Measurements from ENCODE around the gene SP100.
"Not testable (repeated sequence)": the region's sequence is repeated elsewhere in the genome, so short reads cannot be mapped to it uniquely, and the experiment has no call there.

Gene SP100

DNA sequence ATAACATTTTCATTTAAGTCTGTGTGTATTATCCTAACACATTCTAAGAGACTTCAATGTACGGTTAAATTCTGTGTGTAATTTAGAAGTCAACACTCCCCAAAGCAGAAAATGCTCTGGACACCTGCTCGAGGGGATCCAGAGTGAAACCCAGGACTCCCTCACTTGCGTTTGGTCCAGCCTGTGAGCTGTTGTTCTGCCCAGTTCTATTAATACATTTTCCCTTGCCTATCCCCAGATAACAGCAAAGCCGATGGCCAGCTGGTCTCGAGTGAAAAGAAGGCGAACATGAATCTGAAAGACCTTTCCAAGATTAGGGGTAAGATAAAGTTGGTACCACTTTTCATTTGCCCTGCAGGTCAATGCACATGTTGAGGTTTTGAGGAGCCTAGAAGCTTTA, 31.0 kb upstream of the SP100 start:
- no peak overlapping the region for H3K4me3 ChIP-seq (ENCODE audit: low read length, poor library complexity, severe bottlenecking)
- H2AFZ ChIP-seq (ENCODE audit: low read length): no peak overlapping the region
- no peaks in the 10 kb centered on the region for H3K27me3 ChIP-seq (ENCODE audit: insufficient read depth, low read length, poor library complexity, severe bottlenecking)
- H3K4me1 ChIP-seq (ENCODE audit: insufficient read depth, low read length, poor library complexity, severe bottlenecking): no peaks in the 10 kb centered on the region
- no peaks in the 10 kb centered on the region for H4K20me1 ChIP-seq (ENCODE audit: insufficient read depth, low read length, poor library complexity, severe bottlenecking)
- H3K9me3 ChIP-seq (ENCODE audit: insufficient read depth, low read depth, low read length): no peaks in the 10 kb centered on the region
- peaks cover 27% of the 10 kb centered on the region; the same call in 1 of the 2 replicates for H3K36me3 ChIP-seq (ENCODE audit: insufficient read depth, low read length)
- H3K79me2 ChIP-seq (ENCODE audit: insufficient read depth, low read length): no peaks in the 10 kb centered on the region
- no peaks in the 10 kb centered on the region for H3F3A ChIP-seq (ENCODE audit: low read depth)
- no peaks in the 10 kb centered on the region for H3K9me2 ChIP-seq (replicated peaks; ENCODE audit: low read depth, low read length)
- H3K9ac ChIP-seq (ENCODE audit: low read depth, low read length, poor library complexity, severe bottlenecking): no peak overlapping the region
- no peak for TF ChIP-seq EZH2phosphoT487 (IDR thresholded peaks at IDR 0.05; ENCODE audit: borderline replicate concordance)
- TF ChIP-seq, protein P1, sequence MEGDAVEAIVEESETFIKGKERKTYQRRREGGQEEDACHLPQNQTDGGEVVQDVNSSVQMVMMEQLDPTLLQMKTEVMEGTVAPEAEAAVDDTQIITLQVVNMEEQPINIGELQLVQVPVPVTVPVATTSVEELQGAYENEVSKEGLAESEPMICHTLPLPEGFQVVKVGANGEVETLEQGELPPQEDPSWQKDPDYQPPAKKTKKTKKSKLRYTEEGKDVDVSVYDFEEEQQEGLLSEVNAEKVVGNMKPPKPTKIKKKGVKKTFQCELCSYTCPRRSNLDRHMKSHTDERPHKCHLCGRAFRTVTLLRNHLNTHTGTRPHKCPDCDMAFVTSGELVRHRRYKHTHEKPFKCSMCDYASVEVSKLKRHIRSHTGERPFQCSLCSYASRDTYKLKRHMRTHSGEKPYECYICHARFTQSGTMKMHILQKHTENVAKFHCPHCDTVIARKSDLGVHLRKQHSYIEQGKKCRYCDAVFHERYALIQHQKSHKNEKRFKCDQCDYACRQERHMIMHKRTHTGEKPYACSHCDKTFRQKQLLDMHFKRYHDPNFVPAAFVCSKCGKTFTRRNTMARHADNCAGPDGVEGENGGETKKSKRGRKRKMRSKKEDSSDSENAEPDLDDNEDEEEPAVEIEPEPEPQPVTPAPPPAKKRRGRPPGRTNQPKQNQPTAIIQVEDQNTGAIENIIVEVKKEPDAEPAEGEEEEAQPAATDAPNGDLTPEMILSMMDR (conservative IDR thresholded peaks at IDR 0.05; ENCODE audit: low read length): no peak
- no peak overlapping the region for H3K4me2 ChIP-seq (ENCODE audit: low read depth, low read length, poor library complexity, severe bottlenecking)

DNA sequence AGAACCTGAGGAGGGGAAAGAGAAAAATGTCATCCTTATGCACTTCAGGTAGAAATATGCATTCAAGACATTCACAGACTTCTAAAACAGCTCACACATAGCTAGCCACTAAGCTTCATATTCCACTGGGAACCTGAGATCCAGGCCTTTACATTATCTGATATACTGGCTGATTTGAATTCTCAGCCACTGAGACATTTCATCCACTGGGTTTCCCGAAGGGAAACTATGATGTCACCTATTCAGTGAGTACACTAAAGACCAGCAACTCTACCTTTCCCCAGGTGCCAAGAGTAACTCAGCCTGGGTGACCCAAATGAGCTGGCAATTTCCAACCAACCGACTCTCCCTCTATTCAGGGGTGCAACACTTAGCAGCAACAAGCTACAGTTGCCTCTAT, 21.7 kb upstream of the SP100 start:
- no peaks in the 10 kb centered on the region for H3K27me3 ChIP-seq (ENCODE audit: insufficient read depth, low read length, poor library complexity, severe bottlenecking)
- no peaks in the 10 kb centered on the region for H3K79me2 ChIP-seq (ENCODE audit: insufficient read depth, low read length)
- H3K36me3 ChIP-seq (ENCODE audit: insufficient read depth, low read length): peaks cover 48% of the 10 kb centered on the region; the same call in 1 of the 2 replicates
- no peaks in the 10 kb centered on the region for H3K4me1 ChIP-seq (ENCODE audit: insufficient read depth, low read length, poor library complexity, severe bottlenecking)
- H3K9me3 ChIP-seq (ENCODE audit: insufficient read depth, low read depth, low read length): peaks cover 5% of the 10 kb centered on the region; the same call in 1 of the 2 replicates
- H3K9ac ChIP-seq (ENCODE audit: low read depth, low read length, poor library complexity, severe bottlenecking): no peak overlapping the region
- H2AFZ ChIP-seq (ENCODE audit: low read length): no peak overlapping the region
- H3F3A ChIP-seq (ENCODE audit: low read depth): no peaks in the 10 kb centered on the region
- no peaks in the 10 kb centered on the region for H4K20me1 ChIP-seq (ENCODE audit: insufficient read depth, low read length, poor library complexity, severe bottlenecking)
- no peak overlapping the region for H3K4me2 ChIP-seq (ENCODE audit: low read depth, low read length, poor library complexity, severe bottlenecking)
- H3K9me2 ChIP-seq (replicated peaks; ENCODE audit: low read depth, low read length): no peaks in the 10 kb centered on the region
- no peak overlapping the region for H3K4me3 ChIP-seq (ENCODE audit: low read length, poor library complexity, severe bottlenecking)
- no peak for TF ChIP-seq EZH2phosphoT487 (IDR thresholded peaks at IDR 0.05; ENCODE audit: borderline replicate concordance)
- TF ChIP-seq, protein P1 (conservative IDR thresholded peaks at IDR 0.05; ENCODE audit: low read length): no peak

GRCh38 chr2:230398698-230399097, 17.3 kb upstream of the SP100 start:
- H3K79me2 ChIP-seq (ENCODE audit: insufficient read depth, low read length); H3F3A ChIP-seq (ENCODE audit: low read depth); H4K20me1 ChIP-seq (ENCODE audit: insufficient read depth, low read length, poor library complexity, severe bottlenecking); H2AFZ ChIP-seq (ENCODE audit: low read length); H3K4me3 ChIP-seq (ENCODE audit: low read length, poor library complexity, severe bottlenecking); H3K9me3 ChIP-seq (ENCODE audit: insufficient read depth, low read depth, low read length); H3K27me3 ChIP-seq (ENCODE audit: insufficient read depth, low read length, poor library complexity, severe bottlenecking); H3K9me2 ChIP-seq (replicated peaks; ENCODE audit: low read depth, low read length); H3K4me1 ChIP-seq (ENCODE audit: insufficient read depth, low read length, poor library complexity, severe bottlenecking); H3K9ac ChIP-seq (ENCODE audit: low read depth, low read length, poor library complexity, severe bottlenecking); H3K4me2 ChIP-seq (ENCODE audit: low read depth, low read length, poor library complexity, severe bottlenecking): not testable (repeated sequence)
- H3K36me3 ChIP-seq (ENCODE audit: insufficient read depth, low read length): peaks cover 18% of the 10 kb centered on the region; the same call in 1 of the 2 replicates

- Histone ChIP-seq H2AFZ (ENCODE audit: low read length) (no peak overlapping the region), H3F3A (ENCODE audit: low read depth) (no peaks in the 10 kb centered on the region), H4K20me1 (ENCODE audit: insufficient read depth, low read length, poor library complexity, severe bottlenecking) (no peaks in the 10 kb centered on the region), H3K36me3 (ENCODE audit: insufficient read depth, low read length) (peaks cover 13% of the 10 kb centered on the region; the same call in 1 of the 2 replicates), H3K79me2 (ENCODE audit: insufficient read depth, low read length) (no peaks in the 10 kb centered on the region), H3K9me2 (replicated peaks; ENCODE audit: low read depth, low read length) (no peaks in the 10 kb centered on the region), H3K4me1 (ENCODE audit: insufficient read depth, low read length, poor library complexity, severe bottlenecking) (no peaks in the 10 kb centered on the region), H3K4me2 (ENCODE audit: low read depth, low read length, poor library complexity, severe bottlenecking) (no peak overlapping the region), H3K4me3 (ENCODE audit: low read length, poor library complexity, severe bottlenecking) (no peak overlapping the region), H3K27me3 (ENCODE audit: insufficient read depth, low read length, poor library complexity, severe bottlenecking) (no peaks in the 10 kb centered on the region), H3K9ac (ENCODE audit: low read depth, low read length, poor library complexity, severe bottlenecking) (no peak overlapping the region), H3K9me3 (ENCODE audit: insufficient read depth, low read depth, low read length) (peaks cover 5% of the 10 kb centered on the region; the same call in 1 of the 2 replicates)
- no peak for TF ChIP-seq EZH2phosphoT487 (IDR thresholded peaks at IDR 0.05; ENCODE audit: borderline replicate concordance)
- TF ChIP-seq, protein P1 (conservative IDR thresholded peaks at IDR 0.05; ENCODE audit: low read length): no peak
Observed at GRCh38 chr2:230400041-230400440, 16.0 kb upstream of the SP100 start.

Data from Loucy (cell line).